ENCODE measurements around the gene PCSK4. TPM values are rescaled to one million over a fixed set of nuclear protein-coding genes. Genes with fewer than 3 reads are reported as not detected.
"Not testable (repeated sequence)": the region's sequence is repeated elsewhere in the genome, so short reads cannot be mapped to it uniquely, and the experiment has no call there.

The PCSK4 gene
- total RNA-seq, 1 experiment from 2014 or later = 9.9 TPM

DNA sequence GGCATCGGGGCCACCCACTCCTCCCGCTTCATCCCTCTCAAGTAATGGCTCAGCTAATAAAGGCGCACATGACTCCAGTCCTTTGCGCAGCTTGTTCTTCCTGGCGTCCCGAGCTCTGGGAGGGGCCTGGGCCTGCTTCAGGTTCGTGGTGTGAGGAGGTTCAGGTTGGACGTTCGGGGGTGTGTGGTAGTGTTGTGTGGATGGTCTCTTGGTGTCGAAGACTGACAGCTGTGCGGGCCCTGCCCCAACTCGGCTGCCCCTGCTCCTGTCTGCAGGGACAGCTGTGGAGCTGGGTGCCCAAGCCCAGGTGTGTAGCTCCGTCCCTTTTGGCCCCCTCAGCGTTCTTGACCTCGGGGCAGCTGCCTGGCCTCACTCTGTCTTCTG, 49.7 kb downstream of the PCSK4 start:
- DNase-seq (ENCODE audit: low read depth, low spot score) = no peak
- Histone ChIP-seq H3K4me3 (ENCODE audit: low read depth in 2 of 2, low read length in 2 of 2) (peak overlapping the region; percentile 73 to 86), H3K9me3 (ENCODE audit: control insufficient read depth, insufficient read depth, low read depth, low read length) (no peaks in the 10 kb centered on the region), H3K36me3 (ENCODE audit: control insufficient read depth, insufficient read depth, low read length) (peaks cover 6% of the 10 kb centered on the region), H3K4me1 (ENCODE audit: control insufficient read depth, insufficient read depth, low read length) (peaks cover 46% of the 10 kb centered on the region), H3K27me3 (ENCODE audit: control insufficient read depth, insufficient read depth, low read length) (no peaks in the 10 kb centered on the region), H3K27ac (ENCODE audit: low read length) (peak overlapping the region; percentile 89)
- intact Hi-C loops (cut with micrococcal nuclease; ENCODE audit: unreplicated experiment) (no loop called here), in situ Hi-C loops (cut with HindIII; ENCODE audit: low pct_unique_long_range_greater_than_20kb, low sequenced_read_pairs) (no loop called here)
- ATAC-seq = no peak
- CTCF ChIA-PET = no interaction called here
- no TSS peak for BruUV-seq (replicated peaks)
- POLR2A ChIA-PET = no interaction called here
- no peak; the same call in 1 of the 2 replicates for TF ChIP-seq POLR2AphosphoS5 (IDR thresholded peaks at IDR 0.05; ENCODE audit: low read depth, low read length)
- TF ChIP-seq TCF7L2 (IDR thresholded peaks at IDR 0.05; ENCODE audit: low read depth, low read length) = no peak

DNA sequence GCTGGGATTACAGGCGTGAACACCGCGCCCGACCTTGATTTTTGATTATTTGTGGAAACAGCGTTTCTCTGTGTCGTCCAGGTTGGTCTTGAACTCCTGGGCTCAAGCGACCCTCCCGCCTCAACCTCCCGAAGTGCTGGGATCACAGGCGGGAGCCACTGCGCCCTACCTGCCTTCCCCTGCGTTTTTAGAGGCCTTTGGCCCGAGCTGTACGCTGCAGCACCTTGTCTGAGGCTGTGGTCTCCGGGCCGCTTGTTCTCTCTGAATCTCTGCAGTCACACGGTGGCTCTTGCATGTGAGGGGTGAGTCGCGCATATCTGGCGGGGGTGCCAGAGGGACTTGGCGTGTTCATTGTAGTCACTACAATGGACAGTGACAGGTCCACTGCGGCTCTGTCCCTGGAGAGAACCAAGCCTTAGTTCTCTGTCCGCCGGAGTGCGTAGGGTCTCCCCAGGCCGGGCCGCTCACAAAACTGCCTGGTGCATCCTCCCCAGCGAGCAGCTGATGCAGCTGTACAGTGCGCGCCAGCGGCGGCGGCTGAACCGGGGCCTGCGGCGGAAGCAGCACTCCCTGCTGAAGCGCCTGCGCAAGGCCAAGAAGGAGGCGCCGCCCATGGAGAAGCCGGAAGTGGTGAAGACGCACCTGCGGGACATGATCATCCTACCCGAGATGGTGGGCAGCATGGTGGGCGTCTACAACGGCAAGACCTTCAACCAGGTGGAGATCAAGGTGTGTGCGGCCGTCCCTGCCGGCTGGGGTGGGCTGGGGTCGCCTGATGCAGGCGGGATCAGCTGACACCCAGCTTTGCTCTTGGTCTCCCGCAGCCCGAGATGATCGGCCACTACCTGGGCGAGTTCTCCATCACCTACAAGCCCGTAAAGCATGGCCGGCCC, 50.4 kb downstream of the PCSK4 start:
- DNase-seq (ENCODE audit: low read depth, low spot score); intact Hi-C loops (cut with micrococcal nuclease; ENCODE audit: unreplicated experiment); POLR2A ChIA-PET; CTCF ChIA-PET; H3K9me3 ChIP-seq (ENCODE audit: control insufficient read depth, insufficient read depth, low read depth, low read length); H3K36me3 ChIP-seq (ENCODE audit: control insufficient read depth, insufficient read depth, low read length); BruUV-seq (replicated peaks); in situ Hi-C loops (cut with HindIII; ENCODE audit: low pct_unique_long_range_greater_than_20kb, low sequenced_read_pairs); ATAC-seq; H3K27me3 ChIP-seq (ENCODE audit: control insufficient read depth, insufficient read depth, low read length): not testable (repeated sequence)
- Histone ChIP-seq H3K27ac (ENCODE audit: low read length) (peak overlapping the region; percentile 89), H3K4me1 (ENCODE audit: control insufficient read depth, insufficient read depth, low read length) (peaks cover 44% of the 10 kb centered on the region), H3K4me3 (ENCODE audit: low read depth in 2 of 2, low read length in 2 of 2) (peak overlapping the region; percentile 73 to 86)

DNA sequence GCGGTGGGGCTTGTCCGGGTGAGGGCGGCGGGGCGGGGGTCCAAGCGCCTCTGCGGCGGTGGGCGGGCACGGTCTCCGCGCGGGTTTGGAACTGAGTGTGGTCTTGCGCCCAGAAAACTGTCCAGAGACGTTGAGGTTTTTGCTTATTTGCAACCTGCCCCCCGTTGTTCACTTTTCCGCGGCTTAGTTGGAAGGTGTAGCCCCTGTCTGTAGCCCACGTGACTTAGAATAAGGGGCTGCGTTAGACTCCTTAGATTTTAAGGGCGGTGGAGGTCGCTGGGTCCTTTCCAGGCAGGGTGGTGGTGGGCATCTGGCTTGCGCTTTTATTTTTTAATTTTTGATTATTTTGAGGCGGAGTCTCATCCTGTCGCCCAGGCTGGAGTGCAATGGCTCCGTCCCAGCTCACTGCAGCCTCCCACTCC, 51.2 kb downstream of the PCSK4 start:
- Histone ChIP-seq H3K27ac (ENCODE audit: low read length) (peak overlapping the region; percentile 87), H3K9me3 (ENCODE audit: control insufficient read depth, insufficient read depth, low read depth, low read length) (no peaks in the 10 kb centered on the region), H3K4me3 (ENCODE audit: low read depth in 2 of 2, low read length in 2 of 2) (peak overlapping the region; percentile 73 to 86), H3K36me3 (ENCODE audit: control insufficient read depth, insufficient read depth, low read length) (peaks cover 6% of the 10 kb centered on the region), H3K4me1 (ENCODE audit: control insufficient read depth, insufficient read depth, low read length) (peaks cover 37% of the 10 kb centered on the region), H3K27me3 (ENCODE audit: control insufficient read depth, insufficient read depth, low read length) (no peaks in the 10 kb centered on the region)
- ChIA-PET CTCF (no interaction called here), POLR2A (no interaction called here)
- no TSS peak for BruUV-seq (replicated peaks)
- DNase-seq (ENCODE audit: low read depth, low spot score) (no peak), ATAC-seq (no peak)
- in situ Hi-C loops (cut with HindIII; ENCODE audit: low pct_unique_long_range_greater_than_20kb, low sequenced_read_pairs) = no loop called here
- TF ChIP-seq, protein P1, sequence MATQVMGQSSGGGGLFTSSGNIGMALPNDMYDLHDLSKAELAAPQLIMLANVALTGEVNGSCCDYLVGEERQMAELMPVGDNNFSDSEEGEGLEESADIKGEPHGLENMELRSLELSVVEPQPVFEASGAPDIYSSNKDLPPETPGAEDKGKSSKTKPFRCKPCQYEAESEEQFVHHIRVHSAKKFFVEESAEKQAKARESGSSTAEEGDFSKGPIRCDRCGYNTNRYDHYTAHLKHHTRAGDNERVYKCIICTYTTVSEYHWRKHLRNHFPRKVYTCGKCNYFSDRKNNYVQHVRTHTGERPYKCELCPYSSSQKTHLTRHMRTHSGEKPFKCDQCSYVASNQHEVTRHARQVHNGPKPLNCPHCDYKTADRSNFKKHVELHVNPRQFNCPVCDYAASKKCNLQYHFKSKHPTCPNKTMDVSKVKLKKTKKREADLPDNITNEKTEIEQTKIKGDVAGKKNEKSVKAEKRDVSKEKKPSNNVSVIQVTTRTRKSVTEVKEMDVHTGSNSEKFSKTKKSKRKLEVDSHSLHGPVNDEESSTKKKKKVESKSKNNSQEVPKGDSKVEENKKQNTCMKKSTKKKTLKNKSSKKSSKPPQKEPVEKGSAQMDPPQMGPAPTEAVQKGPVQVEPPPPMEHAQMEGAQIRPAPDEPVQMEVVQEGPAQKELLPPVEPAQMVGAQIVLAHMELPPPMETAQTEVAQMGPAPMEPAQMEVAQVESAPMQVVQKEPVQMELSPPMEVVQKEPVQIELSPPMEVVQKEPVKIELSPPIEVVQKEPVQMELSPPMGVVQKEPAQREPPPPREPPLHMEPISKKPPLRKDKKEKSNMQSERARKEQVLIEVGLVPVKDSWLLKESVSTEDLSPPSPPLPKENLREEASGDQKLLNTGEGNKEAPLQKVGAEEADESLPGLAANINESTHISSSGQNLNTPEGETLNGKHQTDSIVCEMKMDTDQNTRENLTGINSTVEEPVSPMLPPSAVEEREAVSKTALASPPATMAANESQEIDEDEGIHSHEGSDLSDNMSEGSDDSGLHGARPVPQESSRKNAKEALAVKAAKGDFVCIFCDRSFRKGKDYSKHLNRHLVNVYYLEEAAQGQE (IDR thresholded peaks at IDR 0.05; ENCODE audit: insufficient read depth in 1 of 2, low read depth in 2 of 2, low read length in 1 of 2) = no peak
- TF ChIP-seq SIN3A (IDR thresholded peaks at IDR 0.05; ENCODE audit: borderline replicate concordance, insufficient read depth, low read depth, low read length) = no peak
- TF ChIP-seq POLR2AphosphoS5 (IDR thresholded peaks at IDR 0.05; ENCODE audit: low read depth, low read length) = no peak
- no peak for TF ChIP-seq TCF7L2 (IDR thresholded peaks at IDR 0.05; ENCODE audit: low read depth, low read length)
- TF ChIP-seq, protein P2, sequence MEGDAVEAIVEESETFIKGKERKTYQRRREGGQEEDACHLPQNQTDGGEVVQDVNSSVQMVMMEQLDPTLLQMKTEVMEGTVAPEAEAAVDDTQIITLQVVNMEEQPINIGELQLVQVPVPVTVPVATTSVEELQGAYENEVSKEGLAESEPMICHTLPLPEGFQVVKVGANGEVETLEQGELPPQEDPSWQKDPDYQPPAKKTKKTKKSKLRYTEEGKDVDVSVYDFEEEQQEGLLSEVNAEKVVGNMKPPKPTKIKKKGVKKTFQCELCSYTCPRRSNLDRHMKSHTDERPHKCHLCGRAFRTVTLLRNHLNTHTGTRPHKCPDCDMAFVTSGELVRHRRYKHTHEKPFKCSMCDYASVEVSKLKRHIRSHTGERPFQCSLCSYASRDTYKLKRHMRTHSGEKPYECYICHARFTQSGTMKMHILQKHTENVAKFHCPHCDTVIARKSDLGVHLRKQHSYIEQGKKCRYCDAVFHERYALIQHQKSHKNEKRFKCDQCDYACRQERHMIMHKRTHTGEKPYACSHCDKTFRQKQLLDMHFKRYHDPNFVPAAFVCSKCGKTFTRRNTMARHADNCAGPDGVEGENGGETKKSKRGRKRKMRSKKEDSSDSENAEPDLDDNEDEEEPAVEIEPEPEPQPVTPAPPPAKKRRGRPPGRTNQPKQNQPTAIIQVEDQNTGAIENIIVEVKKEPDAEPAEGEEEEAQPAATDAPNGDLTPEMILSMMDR (IDR thresholded peaks at IDR 0.05) = no peak
- intact Hi-C loops (cut with micrococcal nuclease; ENCODE audit: unreplicated experiment) = no loop called here

Measured in Panc1 (cell line).